ENCODE results near the gene UROC1. TPM values are rescaled to one million over a fixed set of nuclear protein-coding genes. Genes with fewer than 3 reads are reported as not detected.

The UROC1 gene
- total RNA-seq, 1 experiment from 2014 or later: not detected

- POLR2A ChIA-PET: no interaction called here
- no peak for TF ChIP-seq ZBTB33 (IDR thresholded peaks at IDR 0.05; ENCODE audit: extremely low read depth, insufficient replicate concordance, low read length)
- TF ChIP-seq ATF3 (IDR thresholded peaks at IDR 0.05): no peak
- no peak for TF ChIP-seq CTCF (IDR thresholded peaks at IDR 0.05 in 2 of 3, conservative IDR thresholded peaks at IDR 0.05 in 1 of 3; ENCODE audit: borderline replicate concordance in 1 of 3, insufficient read depth in 1 of 3, low read depth in 2 of 3, low read length in 2 of 3)
- TF ChIP-seq EZH2phosphoT487 (IDR thresholded peaks at IDR 0.05; ENCODE audit: borderline replicate concordance): no peak
- no peak for TF ChIP-seq TCF7L2 (IDR thresholded peaks at IDR 0.05; ENCODE audit: borderline replicate concordance, extremely low read depth, insufficient read depth, insufficient read length)
- TF ChIP-seq POLR2A (IDR thresholded peaks at IDR 0.05; ENCODE audit: borderline replicate concordance, extremely low read depth, insufficient read depth, insufficient read length): no peak
- no peak for TF ChIP-seq SP1 (IDR thresholded peaks at IDR 0.05; ENCODE audit: low read depth)
- no peak for TF ChIP-seq RAD21 (IDR thresholded peaks at IDR 0.05; ENCODE audit: low read depth)
- no peak for TF ChIP-seq FOSL1 (IDR thresholded peaks at IDR 0.05; ENCODE audit: low read depth)
- no peak for TF ChIP-seq SRF (IDR thresholded peaks at IDR 0.05; ENCODE audit: low read depth)
- TF ChIP-seq EGR1 (IDR thresholded peaks at IDR 0.05; ENCODE audit: low read depth): no peak
- TF ChIP-seq POLR2AphosphoS5 (IDR thresholded peaks at IDR 0.05; ENCODE audit: low read depth, low read length): no peak
- TF ChIP-seq CBX3 (IDR thresholded peaks at IDR 0.05; ENCODE audit: low read depth): no peak
- TF ChIP-seq SIN3A (IDR thresholded peaks at IDR 0.05; ENCODE audit: low read depth): no peak
- TF ChIP-seq CEBPB (IDR thresholded peaks at IDR 0.05; ENCODE audit: low read depth): no peak
- no peak for TF ChIP-seq JUND (IDR thresholded peaks at IDR 0.05)
- no peak for TF ChIP-seq ZFX (IDR thresholded peaks at IDR 0.05)
- TF ChIP-seq ELF1 (IDR thresholded peaks at IDR 0.05; ENCODE audit: borderline replicate concordance, low read depth): no peak
- TF ChIP-seq YY1 (IDR thresholded peaks at IDR 0.05; ENCODE audit: extremely low read depth, insufficient replicate concordance, low read depth, low read length): no peak
- no peak for TF ChIP-seq MAX (IDR thresholded peaks at IDR 0.05)
- BruUV-seq (replicated peaks): no TSS peak
Observed at GRCh38 chr3:126488886-126489569, 28.5 kb downstream of the UROC1 start.

More at GRCh38 chr3:126488886-126489569, 28.5 kb downstream of the UROC1 start:
- no peaks in the 10 kb centered on the region for H3K36me3 ChIP-seq (ENCODE audit: control insufficient read depth in 1 of 2, insufficient read depth in 2 of 2, low read length in 2 of 2)
- no peak for DNase-seq (ENCODE audit: low read depth, low spot score)
- H3K27me3 ChIP-seq (ENCODE audit: insufficient read depth, low read length): no peaks in the 10 kb centered on the region
- H3K9me3 ChIP-seq (ENCODE audit: control insufficient read depth in 1 of 2, insufficient read depth in 1 of 2, low read depth in 1 of 2, low read length in 2 of 2): no peaks in the 10 kb centered on the region
- ATAC-seq: no peak
- RAD21 ChIA-PET (ENCODE audit: low non-redundant PET in 1 of 2, low total read pairs in 2 of 2, uncharacterized antibody in 2 of 2, unreplicated experiment in 2 of 2): no interaction called here
- no peak overlapping the region for H3K27ac ChIP-seq (ENCODE audit: low read depth, low read length)
- H3K9ac ChIP-seq (ENCODE audit: low read length): no peak overlapping the region
- H3K4me1 ChIP-seq (ENCODE audit: control insufficient read depth in 1 of 2, insufficient read depth in 2 of 2, low read length in 2 of 2): peaks cover 0 to 4% of the 10 kb centered on the region in 2 experiments; a peak in 1 of 4 replicates
- H2AFZ ChIP-seq (ENCODE audit: low read depth, low read length, poor library complexity, severe bottlenecking): no peak overlapping the region
- H3K9me2 ChIP-seq (ENCODE audit: insufficient read depth): no peaks in the 10 kb centered on the region
- CTCF ChIA-PET: no interaction called here
- no peaks in the 10 kb centered on the region for H4K20me1 ChIP-seq (ENCODE audit: insufficient read depth)
- no peaks in the 10 kb centered on the region for H3K79me2 ChIP-seq (ENCODE audit: insufficient read depth, low read length)
- intact Hi-C loops (cut with micrococcal nuclease): no loop called here
- H3K4me3 ChIP-seq (replicated peaks in 1 of 2; ENCODE audit: low read depth in 1 of 2, low read length in 2 of 2): no peak overlapping the region
- no peak overlapping the region for H3K4me2 ChIP-seq (ENCODE audit: low read length)

All from HCT116 (cell line).